ENCODE measurements around the gene PHRF1.

The PHRF1 gene

GRCh38 chr11:655036-655726 is 78.9 kb downstream of the PHRF1 start:
- no peak for DNase-seq (ENCODE audit: low spot score)

- no peak for DNase-seq (ENCODE audit: low spot score)
These were observed 80.2 kb downstream of the PHRF1 start for GRCh38 chr11:656426-656825.

- DNase-seq (ENCODE audit: low spot score) = no peak
These were observed 80.6 kb downstream of the PHRF1 start for GRCh38 chr11:656866-657265.

GRCh38 chr11:657691-658126 is 81.4 kb downstream of the PHRF1 start:
- no peak for DNase-seq (ENCODE audit: low spot score)

GRCh38 chr11:659532-660085 is 83.3 kb downstream of the PHRF1 start:
- DNase-seq (ENCODE audit: low spot score) = no peak

GRCh38 chr11:660281-660680 is 84.0 kb downstream of the PHRF1 start:
- no peak for DNase-seq (ENCODE audit: low spot score)

- DNase-seq (ENCODE audit: low spot score) = peak; percentile 63
These were observed 84.6 kb downstream of the PHRF1 start for GRCh38 chr11:660681-661444.

Data from cerebellar cortex (tissue), 1 donor.